Measurements from ENCODE around the gene CIROP.
"Not testable (repeated sequence)": the region's sequence is repeated elsewhere in the genome, so short reads cannot be mapped to it uniquely, and the experiment has no call there.

Gene CIROP

DNA sequence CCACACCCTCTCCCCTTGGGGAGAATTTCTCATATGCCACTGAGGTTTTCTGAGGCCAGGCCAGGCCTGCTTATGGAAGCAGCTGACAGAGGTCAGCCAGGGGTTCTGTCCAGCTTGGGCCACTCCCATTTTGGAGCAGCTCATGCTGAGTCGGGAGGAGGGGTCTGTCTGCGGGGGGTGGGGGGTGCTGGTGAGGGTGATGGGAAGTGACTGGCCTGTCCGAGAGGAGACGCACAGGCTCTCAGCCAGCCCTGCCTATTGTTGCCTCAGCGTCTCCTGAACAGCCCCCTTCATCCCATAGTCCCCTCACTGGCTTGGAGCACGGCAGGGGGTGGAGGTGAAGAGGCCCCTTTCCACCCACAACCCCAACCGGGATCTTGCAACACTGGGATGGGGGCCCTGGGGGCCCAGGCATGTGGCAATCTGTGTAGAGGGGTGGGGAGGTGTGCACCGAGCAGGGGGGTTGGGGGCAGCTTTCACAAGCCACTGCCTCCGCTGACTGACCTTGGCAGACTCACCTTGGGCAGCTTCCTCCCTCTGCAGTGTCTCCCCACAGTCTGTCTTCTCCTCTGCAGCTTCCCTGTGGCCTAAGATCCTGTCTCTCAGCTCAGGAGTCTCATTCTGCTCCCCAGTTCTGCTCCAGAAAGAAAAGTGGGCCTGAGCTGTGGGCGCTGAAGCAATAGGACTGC, 8.8 kb upstream of the CIROP start:
- H4K20me1 ChIP-seq (ENCODE audit: insufficient read depth, low read length): no peaks in the 10 kb centered on the region
- no peak overlapping the region for H3K9ac ChIP-seq (ENCODE audit: low read length)
- no peaks in the 10 kb centered on the region for H3K79me2 ChIP-seq (ENCODE audit: low read length)
- no peak overlapping the region for H3K27ac ChIP-seq (ENCODE audit: low read length)
- no peak overlapping the region for H2AFZ ChIP-seq (ENCODE audit: low read depth, low read length)
- H3K4me1 ChIP-seq (ENCODE audit: low read length): peaks cover 6% of the 10 kb centered on the region
- H3K4me3 ChIP-seq (ENCODE audit: low read length): no peak overlapping the region
- TF ChIP-seq, protein P1, sequence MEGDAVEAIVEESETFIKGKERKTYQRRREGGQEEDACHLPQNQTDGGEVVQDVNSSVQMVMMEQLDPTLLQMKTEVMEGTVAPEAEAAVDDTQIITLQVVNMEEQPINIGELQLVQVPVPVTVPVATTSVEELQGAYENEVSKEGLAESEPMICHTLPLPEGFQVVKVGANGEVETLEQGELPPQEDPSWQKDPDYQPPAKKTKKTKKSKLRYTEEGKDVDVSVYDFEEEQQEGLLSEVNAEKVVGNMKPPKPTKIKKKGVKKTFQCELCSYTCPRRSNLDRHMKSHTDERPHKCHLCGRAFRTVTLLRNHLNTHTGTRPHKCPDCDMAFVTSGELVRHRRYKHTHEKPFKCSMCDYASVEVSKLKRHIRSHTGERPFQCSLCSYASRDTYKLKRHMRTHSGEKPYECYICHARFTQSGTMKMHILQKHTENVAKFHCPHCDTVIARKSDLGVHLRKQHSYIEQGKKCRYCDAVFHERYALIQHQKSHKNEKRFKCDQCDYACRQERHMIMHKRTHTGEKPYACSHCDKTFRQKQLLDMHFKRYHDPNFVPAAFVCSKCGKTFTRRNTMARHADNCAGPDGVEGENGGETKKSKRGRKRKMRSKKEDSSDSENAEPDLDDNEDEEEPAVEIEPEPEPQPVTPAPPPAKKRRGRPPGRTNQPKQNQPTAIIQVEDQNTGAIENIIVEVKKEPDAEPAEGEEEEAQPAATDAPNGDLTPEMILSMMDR (IDR thresholded peaks at IDR 0.05; ENCODE audit: low read depth, low read length): no peak
- no peak for TF ChIP-seq EZH2phosphoT487 (IDR thresholded peaks at IDR 0.05; ENCODE audit: low read depth)
- H3K9me3 ChIP-seq (ENCODE audit: insufficient read depth, low read length): no peaks in the 10 kb centered on the region
- peaks cover 51% of the 10 kb centered on the region for H3K27me3 ChIP-seq (ENCODE audit: low read depth, low read length)
- no peaks in the 10 kb centered on the region for H3K36me3 ChIP-seq (replicated peaks; ENCODE audit: low read depth, low read length)
- H3K4me2 ChIP-seq (ENCODE audit: low read length): no peak overlapping the region

DNA sequence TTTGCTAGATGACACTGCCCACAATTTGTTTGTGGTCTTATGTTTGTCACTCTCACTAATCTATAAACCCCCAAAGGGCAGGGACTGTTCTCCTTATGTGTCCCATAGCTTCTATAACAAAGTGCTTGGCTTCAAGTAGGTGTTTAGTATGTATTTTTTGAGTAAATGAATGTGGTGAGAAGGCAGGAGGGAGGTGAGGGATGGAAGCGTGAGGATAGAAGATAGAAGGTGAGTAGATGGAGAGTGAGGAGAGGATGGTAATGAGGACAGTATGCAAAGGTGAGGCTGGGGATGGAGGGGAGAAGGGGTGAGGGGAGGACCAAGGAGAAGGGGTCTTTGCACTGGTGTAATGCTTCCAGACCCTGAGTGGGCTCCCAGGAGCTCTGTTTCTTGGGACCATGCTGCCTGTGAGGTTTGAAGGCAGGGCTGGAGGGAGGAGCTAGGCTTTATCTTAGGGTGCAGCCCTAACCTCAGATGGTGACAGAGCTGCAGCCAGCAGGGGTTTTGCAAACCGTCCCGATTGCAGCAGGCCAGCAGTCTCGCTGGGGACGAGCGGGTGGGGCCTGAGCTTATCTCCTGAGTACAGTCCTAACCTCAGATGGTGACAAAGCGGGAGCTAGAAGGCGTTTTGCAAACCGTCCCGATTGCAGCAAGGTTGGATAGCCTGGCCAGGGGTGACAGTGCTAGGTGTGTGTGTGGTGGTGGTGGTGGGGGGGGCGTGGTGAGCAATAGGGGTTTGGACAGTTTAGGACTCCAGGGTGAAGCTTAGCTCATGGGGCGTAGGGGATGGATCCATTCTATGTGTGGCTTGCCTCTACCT, 7.8 kb upstream of the CIROP start:
- Histone ChIP-seq H3K4me1 (ENCODE audit: low read length) (peaks cover 6% of the 10 kb centered on the region), H4K20me1 (ENCODE audit: insufficient read depth, low read length) (no peaks in the 10 kb centered on the region), H3K4me3 (ENCODE audit: low read length) (no peak overlapping the region), H3K9ac (ENCODE audit: low read length) (no peak overlapping the region), H3K36me3 (replicated peaks; ENCODE audit: low read depth, low read length) (no peaks in the 10 kb centered on the region), H3K27me3 (ENCODE audit: low read depth, low read length) (peaks cover 51% of the 10 kb centered on the region), H3K79me2 (ENCODE audit: low read length) (no peaks in the 10 kb centered on the region), H2AFZ (ENCODE audit: low read depth, low read length) (no peak overlapping the region), H3K9me3 (ENCODE audit: insufficient read depth, low read length) (no peaks in the 10 kb centered on the region), H3K4me2 (ENCODE audit: low read length) (no peak overlapping the region), H3K27ac (ENCODE audit: low read length) (no peak overlapping the region)
- TF ChIP-seq, protein P1 (IDR thresholded peaks at IDR 0.05; ENCODE audit: low read depth, low read length): no peak
- TF ChIP-seq EZH2phosphoT487 (IDR thresholded peaks at IDR 0.05; ENCODE audit: low read depth): no peak

DNA sequence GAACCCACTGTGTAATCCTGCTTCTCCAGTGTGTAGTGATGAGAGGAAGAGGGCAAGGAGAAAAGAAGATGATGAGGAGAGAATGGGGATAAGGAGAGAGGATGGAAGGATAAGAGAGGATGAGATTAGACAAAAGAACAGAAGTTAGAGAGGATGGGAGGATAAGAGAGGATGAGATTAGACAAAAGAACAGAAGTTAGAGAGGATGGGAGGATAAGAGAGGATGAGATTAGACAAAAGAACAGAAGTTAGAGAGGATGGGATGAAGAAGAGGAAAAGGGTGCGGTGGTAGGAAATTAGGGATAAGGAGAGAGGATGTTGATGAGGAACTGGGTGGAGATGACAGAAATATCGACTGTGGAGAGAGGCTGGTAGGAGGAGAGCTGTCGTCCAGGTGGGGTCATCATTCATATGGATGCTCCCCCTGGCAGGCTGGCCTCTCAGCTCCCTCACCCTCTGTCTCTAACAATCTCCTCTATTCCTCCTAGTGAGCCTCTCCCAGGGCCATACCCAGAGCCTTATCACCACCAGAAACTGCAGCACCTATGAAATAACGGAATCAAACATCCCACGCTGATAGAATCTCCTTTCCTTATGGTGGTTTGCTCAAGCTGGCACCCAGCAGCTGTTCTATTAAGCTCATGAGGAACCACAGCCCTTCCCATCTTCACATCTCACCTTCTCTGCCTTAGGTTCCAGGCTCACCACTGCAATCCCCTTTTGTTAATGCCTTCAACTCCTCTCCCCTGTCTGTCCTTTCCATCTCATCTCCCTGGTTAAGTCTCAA, 6.0 kb upstream of the CIROP start:
- no peak overlapping the region for H2AFZ ChIP-seq (ENCODE audit: low read depth, low read length)
- H3K9me3 ChIP-seq (ENCODE audit: insufficient read depth, low read length): no peaks in the 10 kb centered on the region
- peaks cover 6% of the 10 kb centered on the region for H3K4me1 ChIP-seq (ENCODE audit: low read length)
- no peaks in the 10 kb centered on the region for H3K79me2 ChIP-seq (ENCODE audit: low read length)
- H3K4me2 ChIP-seq (ENCODE audit: low read length): no peak overlapping the region
- no peaks in the 10 kb centered on the region for H3K36me3 ChIP-seq (replicated peaks; ENCODE audit: low read depth, low read length)
- no peak overlapping the region for H3K27ac ChIP-seq (ENCODE audit: low read length)
- no peak for TF ChIP-seq EZH2phosphoT487 (IDR thresholded peaks at IDR 0.05; ENCODE audit: low read depth)
- TF ChIP-seq, protein P1 (IDR thresholded peaks at IDR 0.05; ENCODE audit: low read depth, low read length): no peak
- no peaks in the 10 kb centered on the region for H4K20me1 ChIP-seq (ENCODE audit: insufficient read depth, low read length)
- no peak overlapping the region for H3K9ac ChIP-seq (ENCODE audit: low read length)
- no peak overlapping the region for H3K4me3 ChIP-seq (ENCODE audit: low read length)
- peaks cover 48% of the 10 kb centered on the region for H3K27me3 ChIP-seq (ENCODE audit: low read depth, low read length)

DNA sequence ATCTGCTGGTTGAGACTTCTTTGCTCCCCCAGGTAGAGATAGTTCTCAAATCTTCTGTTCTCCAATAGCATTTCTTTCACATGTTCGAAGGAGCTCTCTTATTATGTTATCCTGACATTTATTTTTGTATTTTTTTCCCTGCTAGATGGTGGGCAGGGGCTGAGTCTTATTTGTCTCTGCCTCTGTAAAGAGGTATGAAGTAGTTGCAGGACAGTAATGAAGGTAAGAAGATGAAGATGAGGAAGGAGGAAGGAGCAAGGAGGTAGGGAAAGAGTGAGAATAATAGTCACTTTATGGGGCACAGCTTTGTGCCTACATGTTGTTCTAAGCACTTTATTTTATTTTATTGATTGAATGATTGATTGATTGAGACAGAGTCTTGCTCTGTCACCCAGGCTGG, 5.0 kb upstream of the CIROP start:
- H3K79me2 ChIP-seq (ENCODE audit: low read length): no peaks in the 10 kb centered on the region

DNA sequence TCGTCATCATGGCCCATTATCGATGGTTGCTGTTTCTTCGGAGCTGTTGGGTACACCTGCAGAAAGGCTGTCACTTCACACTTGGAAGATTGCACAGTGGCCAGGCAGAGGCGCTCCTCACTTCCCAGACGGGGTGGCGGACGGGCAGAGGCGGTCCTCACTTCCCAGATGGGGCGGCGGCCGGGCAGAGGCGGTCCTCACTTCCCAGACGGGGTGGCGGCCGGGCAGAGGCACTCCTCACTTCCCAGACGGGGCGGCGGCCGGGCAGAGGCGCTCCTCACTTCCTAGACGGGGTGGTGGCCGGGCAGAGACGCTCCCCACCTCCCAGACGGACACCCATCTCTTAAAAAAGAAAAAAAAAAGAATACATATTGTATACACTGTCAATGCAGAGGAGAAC, 3.4 kb upstream of the CIROP start:
- H3K27ac ChIP-seq (ENCODE audit: low read length); H2AFZ ChIP-seq (ENCODE audit: low read depth, low read length); H3K79me2 ChIP-seq (ENCODE audit: low read length); H3K9ac ChIP-seq (ENCODE audit: low read length); H3K36me3 ChIP-seq (replicated peaks; ENCODE audit: low read depth, low read length); H3K9me3 ChIP-seq (ENCODE audit: insufficient read depth, low read length); H4K20me1 ChIP-seq (ENCODE audit: insufficient read depth, low read length); H3K4me1 ChIP-seq (ENCODE audit: low read length); H3K4me2 ChIP-seq (ENCODE audit: low read length); H3K4me3 ChIP-seq (ENCODE audit: low read length): not testable (repeated sequence)
- peaks cover 30% of the 10 kb centered on the region for H3K27me3 ChIP-seq (ENCODE audit: low read depth, low read length)

More for the DNA sequence above, 5.0 kb upstream of the CIROP start:
- Histone ChIP-seq H3K27ac (ENCODE audit: low read length) (no peak overlapping the region), H2AFZ (ENCODE audit: low read depth, low read length) (no peak overlapping the region), H3K4me2 (ENCODE audit: low read length) (no peak overlapping the region), H3K9ac (ENCODE audit: low read length) (no peak overlapping the region), H3K36me3 (replicated peaks; ENCODE audit: low read depth, low read length) (no peaks in the 10 kb centered on the region), H3K27me3 (ENCODE audit: low read depth, low read length) (peaks cover 39% of the 10 kb centered on the region), H3K4me1 (ENCODE audit: low read length) (peaks cover 2% of the 10 kb centered on the region), H3K9me3 (ENCODE audit: insufficient read depth, low read length) (no peaks in the 10 kb centered on the region), H3K4me3 (ENCODE audit: low read length) (no peak overlapping the region), H4K20me1 (ENCODE audit: insufficient read depth, low read length) (no peaks in the 10 kb centered on the region)
- TF ChIP-seq, protein P1 (IDR thresholded peaks at IDR 0.05; ENCODE audit: low read depth, low read length): no peak
- TF ChIP-seq EZH2phosphoT487 (IDR thresholded peaks at IDR 0.05; ENCODE audit: low read depth): no peak

All from OCI-LY3 (cell line).